GM19351 (cell line): Measurements from ENCODE around the gene CREBBP.

ENCODE experiments used
- ATAC-seq: cut with Tn5 transposase; IDR thresholded peaks from one replicate; pipeline ENCODE4 v1.9.1; 2021; ENCODE audit warnings: mild to moderate bottlenecking, moderate library complexity; ENCODE audit not compliant: unreplicated experiment

Gene CREBBP

GRCh38 chr16:3879887-3880564, 487 bp downstream of the CREBBP start:
- peak; percentile 63 for ATAC-seq

- no peak for ATAC-seq
Observed at GRCh38 chr16:3879258-3879886, 1.1 kb downstream of the CREBBP start.

GRCh38 chr16:3878610-3879009, 1.9 kb downstream of the CREBBP start:
- no peak for ATAC-seq

- ATAC-seq = no peak
Observed at GRCh38 chr16:3876695-3877094, 3.8 kb downstream of the CREBBP start.

- no peak for ATAC-seq
Observed at GRCh38 chr16:3876160-3876559, 4.4 kb downstream of the CREBBP start.

- ATAC-seq = no peak
Observed at GRCh38 chr16:3874794-3875692, 5.5 kb downstream of the CREBBP start.

GRCh38 chr16:3874242-3874641, 6.3 kb downstream of the CREBBP start:
- no peak for ATAC-seq

GRCh38 chr16:3873482-3874173, 6.9 kb downstream of the CREBBP start:
- ATAC-seq = no peak

GRCh38 chr16:3872216-3872895, 8.2 kb downstream of the CREBBP start:
- ATAC-seq = no peak

- ATAC-seq = no peak
Observed at GRCh38 chr16:3868967-3869366, 11.5 kb downstream of the CREBBP start.

- no peak for ATAC-seq
Observed at GRCh38 chr16:3868556-3868955, 12.0 kb downstream of the CREBBP start.

- no peak for ATAC-seq
Observed at GRCh38 chr16:3866703-3867431, 13.6 kb downstream of the CREBBP start.

GRCh38 chr16:3865241-3865640, 15.3 kb downstream of the CREBBP start:
- no peak for ATAC-seq

GRCh38 chr16:3864562-3864961, 16.0 kb downstream of the CREBBP start:
- ATAC-seq = no peak

- no peak for ATAC-seq
Observed at GRCh38 chr16:3863587-3863986, 16.9 kb downstream of the CREBBP start.

- no peak for ATAC-seq
Observed at GRCh38 chr16:3861808-3862451, 18.6 kb downstream of the CREBBP start.

- ATAC-seq = no peak
Observed at GRCh38 chr16:3859889-3860288, 20.6 kb downstream of the CREBBP start.

- ATAC-seq = no peak
Observed at GRCh38 chr16:3858801-3859200, 21.7 kb downstream of the CREBBP start.
